Naive thymus-derived CD8-positive, alpha-beta T cell (primary cell): ENCODE results near the gene ATXN1. TPM values are rescaled to one million over a fixed set of nuclear protein-coding genes. Genes with fewer than 3 reads are reported as not detected.
A peak's percentile ranks its signal among the peaks of the same experiment; 100 is the strongest.
"Not testable (repeated sequence)": the region's sequence is repeated elsewhere in the genome, so short reads cannot be mapped to it uniquely, and the experiment has no call there.

Source experiments
- ATAC-seq, 2 donors: fragments of 150-1000 bp; cut with Tn5 transposase in 1 of 2; sonication (Bioruptor Pico), chemical (Tn5 transposase) in 1 of 2; 1 replicate in 1 of 2; 2 replicates in 1 of 2; pipeline ENCODE4 v1.10.0; 2021; ENCODE audit warnings: mild to moderate bottlenecking in 2 of 2, moderate library complexity in 2 of 2
- POLR2A ChIA-PET: fragments of 350-600 bp; sonication (Branson Sonifier 250); formaldehyde crosslinking; loops from one replicate; lab custom pipeline; 2021; ENCODE audit warnings: antibody characterized with exemption; lab: Charles Lee
- DNase-seq, 10 donors: peaks; one replicate each; pipeline versions ENCODE4 v3.0.0 to v3.0.0-alpha.2; 2020 to 2022
- H3K27ac Mint-ChIP-seq, 10 donors: one replicate each; pipeline ENCODE4 v1.8.0; 2020 to 2022; ENCODE audit warnings: mild to moderate bottlenecking in 10 of 10, mixed read lengths in 10 of 10, moderate library complexity in 4 of 10, inconsistent platforms in 1 of 10
- H3K27me3 Mint-ChIP-seq, 5 donors: one replicate each; pipeline ENCODE4 v1.8.0; 2021 to 2022; ENCODE audit warnings: mixed read lengths in 5 of 5
- H3K36me3 Mint-ChIP-seq, 3 donors: one replicate each; pipeline ENCODE4 v1.8.0; 2020 to 2022; ENCODE audit warnings: mixed read lengths in 3 of 3, mild to moderate bottlenecking in 2 of 3, inconsistent platforms in 1 of 3
- H3K4me1 Mint-ChIP-seq, 4 donors: one replicate each; pipeline ENCODE4 v1.8.0; 2021 to 2022; ENCODE audit warnings: mixed read lengths in 4 of 4
- H3K4me3 Mint-ChIP-seq, 10 donors: one replicate each; pipeline ENCODE4 v1.8.0; 2020 to 2022; ENCODE audit warnings: mild to moderate bottlenecking in 10 of 10, mixed read lengths in 10 of 10, moderate library complexity in 6 of 10, inconsistent platforms in 1 of 10
- H3K9me3 Mint-ChIP-seq, 9 donors: one replicate each; pipeline ENCODE4 v1.8.0; 2020 to 2022; ENCODE audit warnings: mixed read lengths in 9 of 9, mild to moderate bottlenecking in 3 of 9, inconsistent platforms in 1 of 9, moderate library complexity in 1 of 9
- polyA plus RNA-seq, 3 donors: library from polyadenylated mRNA; unstranded; fragments of 300-500 nt; fragmentation: Illumina TruSeq; gene quantifications; one replicate each; pipeline ENCODE4 v1.2.3, GENCODE V29; 2021
- total RNA-seq, 8 experiments: library from RNA in 2 of 8; stranded (reverse) in 2 of 8; gene quantifications; one replicate each; pipeline ENCODE4 v1.2.3 and lab custom pipeline; 2021 to 2026

ATXN1 gene
- total and polyA plus RNA-seq, 5 experiments from 2014 or later: 2.7 to 42.3 (median 8.2) TPM

DNA sequence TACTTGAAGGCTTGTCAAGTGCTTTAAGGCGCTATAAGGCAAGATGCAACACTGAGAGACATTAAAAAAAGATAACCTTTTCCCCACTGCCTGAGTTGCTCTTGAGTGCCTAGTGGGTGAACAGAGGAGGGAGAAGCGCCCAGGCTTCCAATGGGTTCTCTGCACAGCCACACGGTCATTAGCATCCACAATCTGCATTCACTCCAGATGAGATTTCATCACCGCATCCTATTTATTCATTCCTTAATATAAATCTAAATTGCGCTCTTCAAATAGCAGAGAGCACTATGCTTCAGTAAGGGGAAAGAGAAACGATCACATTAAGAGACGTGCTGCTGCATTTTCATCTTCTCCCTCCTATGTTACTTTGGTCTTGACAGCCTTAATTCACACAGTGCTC, 219.2 kb downstream of the ATXN1 start:
- POLR2A ChIA-PET: interaction anchor here (0.6 kb wide), 1 partner anchor 219 kb away, joined by 4 read pairs; no protein-coding TSS in a partner anchor
- H3K9me3 Mint-ChIP-seq: no peaks in the 10 kb centered on the region
- peak overlapping the region in 2 of 10 donors; percentile 27 to 38 for H3K27ac Mint-ChIP-seq
- H3K4me3 Mint-ChIP-seq: no peak overlapping the region
- DNase-seq (no peak), ATAC-seq (no peak)
- peaks cover 0 to 22% (median 17%) of the 10 kb centered on the region in 3 donors for H3K36me3 Mint-ChIP-seq
- no peaks in the 10 kb centered on the region for H3K27me3 Mint-ChIP-seq
- no peaks in the 10 kb centered on the region for H3K4me1 Mint-ChIP-seq

DNA sequence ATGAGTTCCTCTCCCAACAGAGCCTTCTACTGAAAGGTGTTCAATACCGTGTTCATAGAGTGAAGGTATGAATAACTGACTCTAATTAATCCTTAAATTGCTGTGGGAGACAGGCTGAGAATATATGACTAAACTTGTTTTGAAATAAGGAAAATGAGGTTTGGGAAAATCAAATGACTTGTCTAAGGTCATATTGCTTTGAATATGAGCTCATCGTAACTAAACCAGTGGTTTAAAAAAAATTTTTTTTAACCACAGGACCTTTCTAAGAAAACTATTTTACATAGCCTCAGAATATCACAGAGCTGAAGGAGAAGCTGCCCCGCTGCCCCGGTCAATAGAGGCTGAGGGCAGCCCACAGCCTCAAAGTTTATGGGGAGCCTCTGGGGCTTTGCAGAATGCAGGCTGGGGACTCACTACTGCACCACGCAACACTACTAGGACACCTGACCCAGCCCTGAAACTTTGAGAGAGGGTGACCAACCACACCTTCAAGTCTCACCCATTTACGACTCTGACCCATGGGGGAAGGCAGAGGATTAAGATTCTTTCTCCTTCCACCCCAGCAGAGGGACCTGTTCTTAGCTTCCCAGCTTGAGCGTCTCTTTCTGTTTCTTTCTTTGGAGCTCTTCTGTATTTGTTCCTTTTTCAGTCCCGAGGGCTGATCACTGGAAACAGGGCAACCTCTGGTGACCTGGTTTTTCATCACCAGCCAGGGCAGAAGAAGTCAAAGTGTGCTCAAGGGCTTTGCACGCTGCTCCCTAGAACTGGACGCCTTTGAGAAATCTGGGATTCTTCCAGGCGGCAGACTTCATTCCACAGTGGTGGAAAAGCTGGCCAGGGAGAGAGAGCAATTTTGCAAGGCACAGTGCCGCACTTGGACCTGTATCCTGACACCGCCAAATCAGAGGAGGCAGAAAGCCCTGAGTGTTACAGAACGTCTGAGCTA, 220.2 kb downstream of the ATXN1 start:
- no peaks in the 10 kb centered on the region for H3K27me3 Mint-ChIP-seq
- H3K4me1 Mint-ChIP-seq: no peaks in the 10 kb centered on the region
- H3K36me3 Mint-ChIP-seq: peaks cover 0 to 17% (median 12%) of the 10 kb centered on the region in 3 donors
- no peak overlapping the region for H3K4me3 Mint-ChIP-seq
- POLR2A ChIA-PET: interaction anchor here (0.6 kb wide), 1 partner anchor 220 kb away, joined by 4 read pairs; no protein-coding TSS in a partner anchor
- no peak for DNase-seq
- H3K9me3 Mint-ChIP-seq: no peaks in the 10 kb centered on the region
- H3K27ac Mint-ChIP-seq: no peak overlapping the region
- no peak for ATAC-seq

DNA sequence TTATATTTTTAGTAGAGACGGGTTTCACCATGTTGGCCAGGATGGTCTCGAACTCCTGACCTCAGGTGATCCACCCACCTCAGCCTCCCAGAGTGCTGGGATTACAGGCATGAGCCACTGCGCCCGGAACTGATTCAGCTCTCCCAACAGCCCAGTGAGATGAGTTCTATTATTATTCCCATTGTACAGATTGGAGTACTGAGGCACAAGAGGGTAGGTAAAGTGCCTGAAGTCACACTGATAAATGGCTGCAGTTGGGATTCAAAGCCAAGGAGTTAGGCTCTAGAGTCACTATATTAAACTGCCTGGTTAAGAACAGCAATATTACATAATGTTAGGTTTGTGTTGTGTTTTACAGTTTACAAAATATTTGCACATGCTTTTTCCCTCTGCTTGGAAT, 220.9 kb downstream of the ATXN1 start:
- POLR2A ChIA-PET, H3K27ac Mint-ChIP-seq, DNase-seq, H3K27me3 Mint-ChIP-seq, H3K4me1 Mint-ChIP-seq, H3K9me3 Mint-ChIP-seq, ATAC-seq, H3K4me3 Mint-ChIP-seq: not testable (repeated sequence)
- H3K36me3 Mint-ChIP-seq: peaks cover 0 to 16% (median 7%) of the 10 kb centered on the region in 3 donors

DNA sequence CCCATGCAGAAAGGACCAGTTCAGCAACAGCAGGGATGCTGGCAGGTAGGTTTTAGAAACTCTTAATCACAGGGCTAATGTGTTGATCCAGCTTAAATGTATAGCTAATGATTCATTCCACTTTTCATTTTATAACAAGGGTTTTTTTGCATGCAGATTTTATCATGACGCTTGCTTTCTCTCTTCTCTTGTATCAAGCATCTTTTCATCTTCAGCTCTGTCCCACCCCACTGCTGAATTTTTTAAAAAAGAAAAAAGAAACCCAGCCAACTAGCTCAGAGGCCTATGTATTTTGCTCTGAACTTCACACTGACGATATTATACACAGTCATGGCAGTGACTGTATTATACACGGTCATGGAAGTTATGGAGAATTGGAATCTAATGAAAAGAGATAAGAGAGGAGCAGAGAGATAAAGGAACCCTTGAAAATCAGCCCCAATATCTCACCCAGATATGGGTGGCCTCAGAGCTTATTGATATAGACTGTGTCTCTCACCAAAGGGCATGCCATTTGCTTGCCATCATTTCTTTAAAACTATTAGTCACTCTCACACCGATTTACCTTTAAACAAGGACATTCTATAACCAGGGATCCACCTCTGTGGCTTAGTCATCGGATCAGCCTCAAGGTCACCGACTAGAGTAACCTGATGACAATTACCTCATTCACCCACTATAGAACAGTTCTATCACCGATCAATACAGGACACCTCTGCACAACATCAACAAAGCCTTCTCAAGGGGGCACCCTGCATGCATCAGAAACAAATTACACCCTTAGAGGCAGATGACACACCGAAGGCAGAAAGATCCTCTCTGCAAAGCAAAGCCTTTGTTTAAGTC, 222.0 kb downstream of the ATXN1 start:
- no peaks in the 10 kb centered on the region for H3K27me3 Mint-ChIP-seq
- DNase-seq (no peak), ATAC-seq (no peak)
- H3K36me3 Mint-ChIP-seq: peaks cover 0 to 5% (median 3%) of the 10 kb centered on the region in 3 donors
- no peaks in the 10 kb centered on the region for H3K9me3 Mint-ChIP-seq
- no peak overlapping the region for H3K4me3 Mint-ChIP-seq
- POLR2A ChIA-PET: no interaction called here
- H3K4me1 Mint-ChIP-seq: no peaks in the 10 kb centered on the region
- H3K27ac Mint-ChIP-seq: peak overlapping the region in 1 of 10 donors; percentile 67

DNA sequence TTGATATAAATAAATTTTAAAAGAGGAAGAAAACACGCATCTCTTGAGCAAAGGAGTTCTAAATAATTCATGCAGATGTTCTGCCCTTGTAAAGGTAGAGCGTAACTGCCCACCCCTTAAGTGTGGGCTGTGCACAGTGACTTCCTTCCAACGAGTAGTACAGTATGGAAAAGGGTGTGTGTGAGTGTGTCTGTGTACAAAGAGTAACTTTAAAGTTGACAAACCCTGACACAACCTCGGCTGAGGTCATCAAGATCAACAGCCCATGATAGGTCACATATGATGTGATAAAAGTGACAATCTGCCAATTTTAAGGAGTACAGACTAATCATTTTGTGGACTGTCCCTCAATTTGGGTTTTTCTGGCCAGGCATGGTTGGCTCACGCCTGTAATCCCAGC, 225.7 kb downstream of the ATXN1 start:
- ATAC-seq: no peak
- Mint-ChIP-seq H3K4me1 (peaks cover 0 to 2% (median 1%) of the 10 kb centered on the region in 4 donors), H3K27ac (no peak overlapping the region), H3K4me3 (no peak overlapping the region), H3K36me3 (peaks cover 0 to 3% (median 0%) of the 10 kb centered on the region in 3 donors), H3K9me3 (no peaks in the 10 kb centered on the region), H3K27me3 (no peaks in the 10 kb centered on the region)
- POLR2A ChIA-PET: interaction anchor here (0.6 kb wide), 1 partner anchor 779 kb away, joined by 3 read pairs; no protein-coding TSS in a partner anchor
- no peak for DNase-seq

DNA sequence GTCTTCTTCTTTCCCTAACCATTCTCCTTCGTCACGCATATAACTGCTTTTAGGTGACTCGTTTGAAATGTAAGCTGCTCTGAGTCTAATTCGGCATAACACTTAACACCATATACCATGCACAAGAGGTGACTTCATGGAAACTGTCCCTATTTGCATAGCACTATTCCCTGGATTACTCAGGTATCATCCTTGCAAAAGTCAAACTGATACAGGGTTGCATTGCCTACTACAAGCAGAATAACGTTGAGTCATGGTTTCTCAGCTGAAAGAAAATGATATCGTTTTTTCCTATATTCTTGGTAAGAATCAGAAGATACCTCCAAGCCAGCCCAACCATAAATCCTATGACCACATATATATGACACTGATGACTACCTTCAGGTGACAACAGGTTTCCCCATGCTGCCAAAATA, 227.5 kb downstream of the ATXN1 start:
- ATAC-seq (no peak), DNase-seq (no peak)
- Mint-ChIP-seq H3K9me3 (no peaks in the 10 kb centered on the region), H3K4me3 (no peak overlapping the region), H3K27me3 (no peaks in the 10 kb centered on the region), H3K27ac (no peak overlapping the region), H3K36me3 (no peaks in the 10 kb centered on the region), H3K4me1 (peaks cover 0 to 2% (median 1%) of the 10 kb centered on the region in 4 donors)
- POLR2A ChIA-PET: no interaction called here

DNA sequence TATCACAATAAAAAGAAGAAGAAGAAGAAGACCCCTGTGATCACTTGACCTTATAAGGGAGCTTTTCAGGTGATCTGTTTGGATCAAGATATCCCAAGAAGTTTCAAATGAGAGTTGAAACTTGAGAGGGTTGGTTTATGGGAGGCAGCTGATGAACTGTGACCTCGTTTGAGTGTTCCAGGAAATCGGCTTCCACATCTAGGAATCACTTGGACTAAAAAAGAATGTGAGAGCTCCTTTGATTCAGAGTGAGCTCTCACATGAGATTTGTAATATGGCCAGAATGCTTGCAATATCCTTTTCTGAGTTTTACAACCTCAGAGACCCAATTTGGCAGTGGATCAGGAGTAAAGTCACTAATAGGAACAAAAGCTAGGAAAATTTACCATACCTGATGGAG, 228.1 kb downstream of the ATXN1 start:
- Mint-ChIP-seq H3K4me1 (peaks cover 0 to 2% (median 1%) of the 10 kb centered on the region in 4 donors), H3K27me3 (no peaks in the 10 kb centered on the region), H3K36me3 (no peaks in the 10 kb centered on the region), H3K9me3 (no peaks in the 10 kb centered on the region), H3K27ac (no peak overlapping the region), H3K4me3 (no peak overlapping the region)
- no peak for ATAC-seq
- no peak for DNase-seq
- POLR2A ChIA-PET: no interaction called here

DNA sequence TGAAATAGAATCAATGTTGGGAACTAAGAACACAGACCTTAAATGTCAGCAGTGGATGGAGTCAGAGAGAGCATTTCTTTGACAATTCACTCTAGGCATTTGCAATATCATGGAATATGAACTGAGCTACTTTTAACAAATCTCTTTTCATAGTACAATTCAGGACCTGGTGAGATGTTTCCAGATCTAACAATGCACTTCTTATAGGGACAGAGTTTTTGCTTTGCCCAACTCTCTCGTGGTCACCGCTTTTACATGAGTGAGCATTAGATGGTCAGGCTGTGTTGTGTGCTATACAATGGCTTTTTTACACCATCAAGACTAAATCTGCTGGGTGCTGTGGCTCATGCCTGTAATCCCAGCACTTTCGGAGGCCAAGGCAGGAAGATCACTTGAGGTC, 233.6 kb downstream of the ATXN1 start:
- no peak overlapping the region for H3K4me3 Mint-ChIP-seq
- ATAC-seq (no peak), DNase-seq (no peak)
- POLR2A ChIA-PET: interaction anchor here (0.7 kb wide), 1 partner anchor 236 kb away, joined by 3 read pairs; no protein-coding TSS in a partner anchor
- H3K4me1 Mint-ChIP-seq: peaks cover 6 to 9% (median 7%) of the 10 kb centered on the region in 4 donors
- H3K27me3 Mint-ChIP-seq: no peaks in the 10 kb centered on the region
- H3K27ac Mint-ChIP-seq: no peak overlapping the region
- peaks cover 0 to 3% (median 0%) of the 10 kb centered on the region in 9 donors for H3K9me3 Mint-ChIP-seq
- peaks cover 0 to 17% (median 6%) of the 10 kb centered on the region in 3 donors for H3K36me3 Mint-ChIP-seq

DNA sequence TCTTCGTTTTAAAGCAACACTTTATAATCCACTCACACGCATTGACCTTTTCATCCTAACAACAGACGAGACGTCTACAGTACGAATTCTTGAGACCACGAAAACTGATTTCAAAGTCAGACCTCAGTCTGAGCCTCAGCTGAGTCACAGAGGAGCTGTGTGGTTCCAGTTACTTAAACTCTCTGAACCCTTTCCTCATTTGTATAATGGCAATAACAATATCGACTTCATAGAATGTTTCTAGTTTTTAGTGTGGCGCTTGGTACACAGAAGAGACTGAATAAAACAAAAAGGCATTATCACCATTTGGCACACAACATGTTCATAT, 236.9 kb downstream of the ATXN1 start:
- H3K27me3 Mint-ChIP-seq: no peaks in the 10 kb centered on the region
- H3K36me3 Mint-ChIP-seq: peaks cover 0 to 38% (median 16%) of the 10 kb centered on the region in 3 donors
- H3K4me3 Mint-ChIP-seq: no peak overlapping the region
- H3K9me3 Mint-ChIP-seq: peaks cover 0 to 3% (median 0%) of the 10 kb centered on the region in 9 donors
- peaks cover 5 to 20% (median 8%) of the 10 kb centered on the region in 4 donors for H3K4me1 Mint-ChIP-seq
- peak overlapping the region in 3 of 10 donors; percentile 6 to 69 (median 63) for H3K27ac Mint-ChIP-seq
- POLR2A ChIA-PET: no interaction called here
- DNase-seq: no peak
- peak in 1 of 2 donors; percentile 25 for ATAC-seq

DNA sequence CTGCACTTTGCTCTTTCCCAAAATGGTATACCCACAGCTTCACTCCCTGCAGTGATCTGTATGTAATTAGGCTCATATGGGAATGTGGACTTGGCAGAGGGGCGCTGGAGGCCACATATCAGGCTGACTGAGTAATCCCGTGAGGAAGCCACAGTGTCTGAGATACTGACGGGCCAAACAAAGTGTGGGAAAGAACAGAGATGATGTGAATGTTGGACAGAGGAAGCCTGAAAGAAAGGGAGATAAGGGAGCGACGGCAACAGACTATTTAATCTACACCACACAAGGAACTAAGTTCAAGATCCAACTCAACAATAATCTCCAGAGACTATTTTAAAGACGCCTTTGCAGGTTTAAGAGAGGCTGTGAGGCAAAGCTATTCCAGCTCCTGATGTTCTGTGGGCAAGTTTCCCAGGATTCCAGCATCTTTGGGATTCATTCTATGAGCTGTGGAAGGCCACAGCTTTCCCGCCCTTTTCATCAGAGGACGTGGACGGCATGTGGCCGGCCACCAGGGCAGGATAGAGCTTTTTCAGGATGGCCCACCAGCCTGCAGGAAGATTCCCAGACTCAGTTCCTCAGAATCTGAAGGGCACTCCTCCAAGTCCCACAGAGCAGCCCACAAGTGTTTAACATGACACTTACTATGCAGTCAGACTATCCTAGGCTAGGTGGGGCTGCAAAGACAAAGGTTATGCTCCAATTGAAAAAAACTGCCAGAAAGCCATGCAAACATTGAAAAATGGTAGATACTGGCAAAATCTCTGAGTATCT, 237.5 kb downstream of the ATXN1 start:
- Mint-ChIP-seq H3K4me1 (peaks cover 5 to 20% (median 9%) of the 10 kb centered on the region in 4 donors), H3K4me3 (no peak overlapping the region), H3K36me3 (peaks cover 0 to 38% (median 16%) of the 10 kb centered on the region in 3 donors), H3K9me3 (peaks cover 0 to 3% (median 0%) of the 10 kb centered on the region in 9 donors), H3K27me3 (no peaks in the 10 kb centered on the region), H3K27ac (peak overlapping the region in 2 of 10 donors; percentile 6 to 69)
- POLR2A ChIA-PET: no interaction called here
- DNase-seq (no peak), ATAC-seq (no peak)

DNA sequence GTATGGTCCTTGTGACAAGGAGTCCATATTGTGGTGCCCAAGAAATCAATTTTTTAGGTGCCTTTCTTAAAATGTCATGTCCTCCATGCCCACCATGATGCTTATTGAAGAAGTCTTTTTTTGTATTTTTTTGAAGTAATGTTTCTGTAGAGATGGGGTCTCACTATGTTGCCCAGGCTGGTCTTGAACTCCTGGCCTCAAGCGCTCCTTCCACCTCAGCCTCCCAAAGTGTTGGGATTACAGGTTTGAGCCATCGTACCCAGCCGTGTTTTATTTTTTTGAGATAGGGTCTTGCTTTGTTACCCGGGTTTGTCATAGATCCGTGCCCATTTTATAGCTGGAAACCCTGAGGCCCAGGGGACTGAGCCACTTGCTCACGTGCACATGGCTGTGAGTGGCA, 238.3 kb downstream of the ATXN1 start:
- Mint-ChIP-seq H3K9me3 (peaks cover 0 to 3% (median 0%) of the 10 kb centered on the region in 9 donors), H3K4me1 (peaks cover 11 to 25% (median 16%) of the 10 kb centered on the region in 4 donors), H3K36me3 (peaks cover 0 to 38% (median 16%) of the 10 kb centered on the region in 3 donors), H3K27me3 (no peaks in the 10 kb centered on the region), H3K4me3 (no peak overlapping the region), H3K27ac (peak overlapping the region in 1 of 10 donors; percentile 12)
- ATAC-seq (no peak), DNase-seq (no peak)
- POLR2A ChIA-PET: no interaction called here

DNA sequence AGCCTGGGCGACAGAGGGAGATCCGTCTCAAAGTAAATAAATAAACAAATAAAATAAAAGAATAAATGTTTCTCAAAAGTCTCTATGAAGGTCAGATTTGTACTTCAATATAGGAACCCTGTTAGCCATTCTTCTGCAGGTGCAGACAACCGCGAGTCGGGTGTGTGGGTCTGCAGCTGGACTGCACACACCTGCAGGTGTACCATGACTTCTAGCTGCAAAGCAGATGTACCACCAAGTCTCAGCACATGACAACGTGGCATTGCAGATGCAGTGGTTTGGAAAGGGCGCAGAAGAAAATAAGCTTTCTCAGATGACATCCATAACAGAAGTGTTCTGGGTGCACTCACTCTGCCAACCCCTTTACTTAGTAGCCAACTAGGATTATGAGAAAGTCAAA, 239.7 kb downstream of the ATXN1 start:
- peaks cover 0 to 40% (median 16%) of the 10 kb centered on the region in 3 donors for H3K36me3 Mint-ChIP-seq
- no peak overlapping the region for H3K4me3 Mint-ChIP-seq
- H3K27me3 Mint-ChIP-seq: no peaks in the 10 kb centered on the region
- POLR2A ChIA-PET: no interaction called here
- DNase-seq: no peak
- peaks cover 15 to 33% (median 20%) of the 10 kb centered on the region in 4 donors for H3K4me1 Mint-ChIP-seq
- ATAC-seq: no peak
- peaks cover 0 to 3% (median 0%) of the 10 kb centered on the region in 9 donors for H3K9me3 Mint-ChIP-seq
- H3K27ac Mint-ChIP-seq: no peak overlapping the region
